ENCODE data around the gene GPC5. TPM values are rescaled to one million over a fixed set of nuclear protein-coding genes. Genes with fewer than 3 reads are reported as not detected.

The GPC5 gene
- total and polyA plus RNA-seq, 10 donors: 0.04 to 0.83 (median 0.26) TPM; not detected in 3

DNA sequence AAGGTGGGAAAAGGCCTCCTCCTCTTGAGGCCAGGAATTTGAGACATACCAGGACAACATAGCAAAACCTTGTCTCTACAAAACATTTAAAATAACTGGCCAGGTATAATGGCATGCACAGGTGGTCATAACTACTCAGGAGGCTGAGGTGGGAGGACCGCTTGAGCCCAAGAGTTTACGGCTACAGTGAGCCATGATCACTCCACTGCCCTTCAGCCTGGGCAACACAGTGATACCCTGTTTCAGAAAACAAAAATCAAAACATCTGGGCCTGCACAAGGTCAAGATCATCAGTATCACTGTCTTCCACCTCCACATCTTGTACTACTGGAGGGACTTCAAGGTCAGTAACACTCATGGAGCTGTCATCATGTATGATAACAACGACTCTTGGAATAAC lies 1085.5 kb downstream of the GPC5 start:
- no peaks in the 10 kb centered on the region for H3K36me3 ChIP-seq
- H3K4me3 ChIP-seq: no peak overlapping the region

DNA sequence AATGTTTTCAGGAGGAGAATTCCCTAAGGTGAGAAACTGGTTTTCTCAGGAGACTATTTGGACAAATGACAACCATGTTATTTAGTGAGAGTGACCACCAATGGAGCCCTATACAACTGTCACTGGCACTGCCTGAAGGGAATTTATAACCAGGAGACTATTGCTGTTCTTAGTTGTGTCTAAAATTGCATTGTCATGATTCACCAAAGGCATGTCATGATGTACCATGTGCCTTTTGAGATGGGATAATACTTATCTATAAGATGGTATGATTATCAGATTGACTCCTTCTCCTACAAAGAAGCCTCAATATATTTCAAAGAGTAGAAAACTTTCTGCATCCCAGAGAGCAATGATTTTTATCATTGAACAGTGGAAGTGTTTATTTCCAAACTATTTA lies 1088.8 kb downstream of the GPC5 start:
- TF ChIP-seq POLR2AphosphoS5 (IDR thresholded peaks at IDR 0.05) (no peak), POLR2A (IDR thresholded peaks at IDR 0.05) (no peak)
- TF ChIP-seq, protein P1, sequence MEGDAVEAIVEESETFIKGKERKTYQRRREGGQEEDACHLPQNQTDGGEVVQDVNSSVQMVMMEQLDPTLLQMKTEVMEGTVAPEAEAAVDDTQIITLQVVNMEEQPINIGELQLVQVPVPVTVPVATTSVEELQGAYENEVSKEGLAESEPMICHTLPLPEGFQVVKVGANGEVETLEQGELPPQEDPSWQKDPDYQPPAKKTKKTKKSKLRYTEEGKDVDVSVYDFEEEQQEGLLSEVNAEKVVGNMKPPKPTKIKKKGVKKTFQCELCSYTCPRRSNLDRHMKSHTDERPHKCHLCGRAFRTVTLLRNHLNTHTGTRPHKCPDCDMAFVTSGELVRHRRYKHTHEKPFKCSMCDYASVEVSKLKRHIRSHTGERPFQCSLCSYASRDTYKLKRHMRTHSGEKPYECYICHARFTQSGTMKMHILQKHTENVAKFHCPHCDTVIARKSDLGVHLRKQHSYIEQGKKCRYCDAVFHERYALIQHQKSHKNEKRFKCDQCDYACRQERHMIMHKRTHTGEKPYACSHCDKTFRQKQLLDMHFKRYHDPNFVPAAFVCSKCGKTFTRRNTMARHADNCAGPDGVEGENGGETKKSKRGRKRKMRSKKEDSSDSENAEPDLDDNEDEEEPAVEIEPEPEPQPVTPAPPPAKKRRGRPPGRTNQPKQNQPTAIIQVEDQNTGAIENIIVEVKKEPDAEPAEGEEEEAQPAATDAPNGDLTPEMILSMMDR (IDR thresholded peaks at IDR 0.05 in 8 of 11, conservative IDR thresholded peaks at IDR 0.05 in 3 of 11): no peak
- H3K9me3 ChIP-seq: peaks cover 0 to 12% (median 0%) of the 10 kb centered on the region in 8 donors
- H3K27ac ChIP-seq: no peak overlapping the region
- intact Hi-C loops (cut with DNase I; ENCODE audit: low total_unique reads): no loop called here
- no peaks in the 10 kb centered on the region for H3K36me3 ChIP-seq
- no peak for DNase-seq
- H3K4me3 ChIP-seq: no peak overlapping the region
- H3K4me1 ChIP-seq: no peaks in the 10 kb centered on the region
- H3K27me3 ChIP-seq (replicated peaks in 1 of 7): no peaks in the 10 kb centered on the region

More for the DNA sequence above, 1085.5 kb downstream of the GPC5 start:
- H3K4me1 ChIP-seq: no peaks in the 10 kb centered on the region
- TF ChIP-seq POLR2AphosphoS5 (IDR thresholded peaks at IDR 0.05) (no peak), POLR2A (IDR thresholded peaks at IDR 0.05) (no peak)
- TF ChIP-seq, protein P1 (IDR thresholded peaks at IDR 0.05 in 8 of 11, conservative IDR thresholded peaks at IDR 0.05 in 3 of 11): no peak
- intact Hi-C loops (cut with DNase I; ENCODE audit: low total_unique reads): no loop called here
- WGBS, 5 donors: 82 to 94% (median 83%) methylated on average over 3 of the region's 3 CpGs
- H3K9me3 ChIP-seq: peaks cover 0 to 18% (median 0%) of the 10 kb centered on the region in 8 donors
- H3K27me3 ChIP-seq (replicated peaks in 1 of 7): no peaks in the 10 kb centered on the region
- no peak overlapping the region for H3K27ac ChIP-seq
- DNase-seq: no peak

DNA sequence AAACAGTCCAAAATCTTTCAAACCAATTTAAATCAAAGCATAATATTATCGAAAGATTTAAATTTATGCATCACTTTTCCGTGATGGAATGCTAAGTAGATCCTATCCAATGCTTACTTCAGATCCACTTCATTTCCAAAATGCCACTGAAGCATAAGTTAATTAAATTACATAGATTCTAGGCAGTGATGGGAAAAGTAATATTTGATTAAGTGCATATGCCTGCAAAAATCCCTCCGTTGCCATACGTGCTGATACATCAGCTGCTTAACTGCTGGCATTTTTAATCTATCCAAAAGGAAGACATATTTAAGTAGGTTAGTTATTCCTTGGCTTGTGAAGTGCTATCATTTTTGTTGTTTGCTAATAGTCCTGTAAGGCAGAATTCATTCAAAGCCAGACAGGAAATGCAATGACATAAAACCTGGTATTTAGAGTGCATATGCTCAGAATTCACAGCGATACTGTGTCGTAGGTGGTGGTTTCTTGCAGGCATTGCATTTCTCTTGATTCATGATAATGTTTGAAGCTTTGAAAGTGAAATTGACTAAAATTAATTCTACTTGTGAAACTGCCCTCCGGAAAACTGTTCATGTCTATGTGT lies 1089.9 kb downstream of the GPC5 start:
- no peak for TF ChIP-seq POLR2AphosphoS5 (IDR thresholded peaks at IDR 0.05)
- TF ChIP-seq, protein P1 (IDR thresholded peaks at IDR 0.05 in 8 of 11, conservative IDR thresholded peaks at IDR 0.05 in 3 of 11): no peak
- no peak for TF ChIP-seq POLR2A (IDR thresholded peaks at IDR 0.05)
- DNase-seq: no peak
- 78 to 89% (median 85%) methylated on average over 7 of the region's 7 CpGs for WGBS, 5 donors

GRCh38 chr13:92491839-92492238 lies 1093.4 kb downstream of the GPC5 start:
- TF ChIP-seq POLR2A (IDR thresholded peaks at IDR 0.05) (no peak), POLR2AphosphoS5 (IDR thresholded peaks at IDR 0.05) (no peak)
- TF ChIP-seq, protein P1 (IDR thresholded peaks at IDR 0.05 in 8 of 11, conservative IDR thresholded peaks at IDR 0.05 in 3 of 11): no peak
- Histone ChIP-seq H3K9me3 (peaks cover 0 to 5% (median 0%) of the 10 kb centered on the region in 8 donors), H3K36me3 (no peaks in the 10 kb centered on the region), H3K4me3 (no peak overlapping the region), H3K27ac (no peak overlapping the region), H3K27me3 (replicated peaks in 1 of 7) (no peaks in the 10 kb centered on the region), H3K4me1 (no peaks in the 10 kb centered on the region)
- DNase-seq: no peak
- intact Hi-C loops (cut with DNase I; ENCODE audit: low total_unique reads): no loop called here

More for the DNA sequence above, 1089.9 kb downstream of the GPC5 start:
- Histone ChIP-seq H3K27me3 (replicated peaks in 1 of 7) (no peaks in the 10 kb centered on the region), H3K4me1 (no peaks in the 10 kb centered on the region), H3K36me3 (no peaks in the 10 kb centered on the region), H3K27ac (no peak overlapping the region), H3K9me3 (peaks cover 0 to 5% (median 0%) of the 10 kb centered on the region in 8 donors), H3K4me3 (no peak overlapping the region)
- intact Hi-C loops (cut with DNase I; ENCODE audit: low total_unique reads): no loop called here

All from spleen (tissue), 11 donors.